IPS-15b (cell line): ENCODE results near the gene HOXD1.

Source experiments
- H3K27me3 ChIP-seq: one replicate; pipeline ENCODE4 v1.6.1; 2013; ENCODE audit warnings: low read length; ENCODE audit not compliant: control insufficient read depth, insufficient read depth
- H3K36me3 ChIP-seq: one replicate; pipeline ENCODE4 v1.6.1; 2013; ENCODE audit warnings: low read length; ENCODE audit not compliant: control insufficient read depth, insufficient read depth
- H3K4me1 ChIP-seq: one replicate; pipeline ENCODE4 v1.6.1; 2013; ENCODE audit warnings: mild to moderate bottlenecking, low read length; ENCODE audit not compliant: control insufficient read depth, insufficient read depth
- H3K4me3 ChIP-seq: one replicate; pipeline ENCODE4 v1.5.1; 2013; ENCODE audit warnings: low read depth, low read length
- H3K9ac ChIP-seq: one replicate; pipeline ENCODE4 v1.6.1; 2013; ENCODE audit warnings: low read depth, mild to moderate bottlenecking, low read length
- H3K9me3 ChIP-seq: one replicate; pipeline ENCODE4 v1.6.1; 2013; ENCODE audit warnings: mild to moderate bottlenecking, low read length; ENCODE audit not compliant: control insufficient read depth, insufficient read depth

HOXD1 gene

DNA sequence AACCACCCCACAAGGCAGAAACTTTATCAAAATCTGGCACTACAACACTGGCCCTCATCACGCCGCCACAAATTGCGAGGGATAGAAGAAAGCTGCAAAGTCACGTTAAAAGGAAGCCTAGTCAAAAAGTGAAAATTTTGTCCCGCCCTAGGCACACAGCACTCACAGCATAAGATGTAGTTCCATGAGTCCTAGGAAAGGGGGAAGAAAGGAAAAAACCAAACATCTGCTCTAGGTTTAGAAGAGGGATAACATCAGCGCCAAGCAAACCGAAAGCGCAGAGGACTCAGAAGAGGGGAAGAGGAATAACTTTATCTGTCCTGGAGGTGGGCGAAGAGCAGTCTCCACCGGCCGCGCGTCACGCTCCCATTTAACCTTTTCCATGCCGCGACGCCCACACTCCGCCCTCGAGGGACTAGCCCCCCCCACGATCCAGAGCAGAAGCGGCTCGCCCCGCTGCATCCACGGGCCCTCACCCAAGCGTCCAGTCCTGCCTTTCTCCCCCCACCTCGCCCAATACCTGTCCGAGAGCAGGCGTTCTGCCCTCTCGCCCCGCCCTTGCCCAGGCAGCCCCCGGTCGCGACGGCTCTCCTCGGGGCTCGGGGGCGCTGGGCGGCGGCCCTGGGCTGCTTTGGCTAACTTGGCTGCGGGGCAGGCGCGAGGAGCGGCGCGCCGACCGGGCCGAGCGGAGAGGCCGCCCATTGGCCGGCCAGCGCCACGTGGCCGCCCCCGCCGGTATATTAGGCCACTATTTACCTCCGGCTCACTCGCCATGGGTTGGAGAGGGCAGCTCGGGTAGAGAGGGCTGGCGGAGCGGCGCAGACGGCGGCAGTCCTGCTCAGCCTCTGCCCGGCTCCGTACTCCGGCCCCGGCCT, at the start of gene HOXD1:
Gene HOXD1, plus strand, starts transcription at position 770 of the 875 bp plus-strand sequence. CDS start 134 bp downstream, outside the sequence.
- H3K27me3 ChIP-seq: peaks cover 97% of the 10 kb centered on the region
- peak within 1 kb of the TSS; percentile 43 for H3K4me3 ChIP-seq
- H3K9me3 ChIP-seq: peaks cover 3% of the 10 kb centered on the region

DNA sequence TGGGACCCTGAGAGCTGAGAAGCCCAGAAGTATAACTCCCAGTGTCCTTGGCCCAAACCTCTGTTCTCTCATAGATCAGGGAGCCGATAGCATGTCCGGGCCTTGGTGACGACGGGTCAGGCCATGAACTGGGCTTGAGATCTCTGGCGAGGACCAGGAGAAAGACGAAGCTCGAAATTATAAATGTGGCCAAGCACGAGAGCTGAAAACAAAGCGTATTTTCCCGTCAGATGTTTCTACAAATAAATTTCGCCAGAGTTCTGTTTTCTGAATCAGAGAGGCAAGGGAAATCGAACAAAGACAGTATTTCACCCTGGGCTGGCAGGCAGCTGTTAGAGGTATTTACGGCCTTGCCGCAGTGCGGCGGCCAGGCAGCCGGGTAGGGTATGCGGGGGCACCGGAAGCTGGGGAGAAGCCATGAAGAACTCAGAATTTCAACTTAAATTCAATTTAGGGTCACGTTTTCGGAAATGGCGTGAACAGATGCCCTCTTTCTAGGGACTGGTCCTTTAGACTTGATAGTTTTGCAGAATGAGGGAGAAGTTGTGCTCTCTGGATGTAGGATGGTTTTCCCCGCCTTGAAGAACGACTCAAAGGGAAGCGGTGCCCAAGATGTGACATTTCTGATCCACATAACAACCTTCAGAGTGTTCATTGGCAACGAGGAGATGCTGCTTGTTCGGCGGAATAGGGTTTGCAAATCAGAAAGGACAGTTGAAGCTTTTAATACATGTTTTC, 49.4 kb upstream of the HOXD1 start:
- Histone ChIP-seq H3K9me3 (no peaks in the 10 kb centered on the region), H3K27me3 (peaks cover 99% of the 10 kb centered on the region), H3K9ac (no peak overlapping the region), H3K4me1 (peaks cover 5% of the 10 kb centered on the region), H3K36me3 (no peaks in the 10 kb centered on the region), H3K4me3 (no peak overlapping the region)

More for the DNA sequence above, at the start of gene HOXD1:
- Histone ChIP-seq H3K36me3 (no peaks in the 10 kb centered on the region), H3K9ac (no peak within 1 kb of the TSS), H3K4me1 (peaks cover 10% of the 10 kb centered on the region)

- H3K9me3 ChIP-seq: no peaks in the 10 kb centered on the region
- peak overlapping the region; percentile 54 for H3K4me3 ChIP-seq
- H3K27me3 ChIP-seq: peaks cover 99% of the 10 kb centered on the region
- peaks cover 5% of the 10 kb centered on the region for H3K4me1 ChIP-seq
- no peak overlapping the region for H3K9ac ChIP-seq
- no peaks in the 10 kb centered on the region for H3K36me3 ChIP-seq
These were observed 48.6 kb upstream of the HOXD1 start for GRCh38 chr2:176139661-176140512.

DNA sequence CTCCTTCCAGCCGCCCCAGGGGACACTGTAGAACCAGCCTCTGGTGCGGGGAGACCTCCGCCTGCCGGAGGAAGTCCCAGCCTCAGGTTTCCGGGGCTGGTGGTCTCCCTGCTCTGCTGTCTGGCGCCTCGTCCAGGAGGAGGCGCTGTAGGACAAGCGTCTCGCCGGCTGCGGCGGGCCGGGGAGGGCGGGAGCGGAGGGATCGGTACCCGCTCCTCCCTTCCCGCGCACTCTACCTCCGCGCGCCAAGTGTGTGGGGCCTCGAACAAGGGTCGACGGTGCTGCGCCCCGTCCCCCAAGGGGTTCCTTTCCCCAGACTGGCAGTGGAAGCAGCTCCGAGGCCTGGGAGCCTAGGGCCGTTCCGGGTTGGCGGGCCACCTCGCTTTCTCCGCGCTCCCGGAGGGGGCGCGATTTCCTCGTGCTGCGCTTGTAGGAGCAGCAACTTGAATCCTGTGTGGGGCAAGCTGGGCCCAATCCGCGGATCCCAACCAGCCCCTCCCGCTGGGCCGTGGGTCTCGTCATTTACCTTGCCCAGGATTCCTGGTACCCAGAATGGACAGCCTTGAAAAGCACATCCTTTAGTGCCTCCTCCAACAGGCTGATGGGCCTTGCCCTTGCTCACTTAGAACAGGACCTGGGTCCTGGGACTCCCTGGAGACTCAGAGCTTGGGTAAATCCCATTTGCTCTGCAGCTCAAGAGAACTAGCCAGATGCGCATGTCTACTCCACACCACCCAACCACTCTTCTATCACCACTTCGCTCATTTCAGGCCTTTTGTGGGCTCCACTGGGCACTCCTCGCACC, 47.8 kb upstream of the HOXD1 start:
- peak overlapping the region; percentile 54 for H3K4me3 ChIP-seq
- no peaks in the 10 kb centered on the region for H3K36me3 ChIP-seq
- H3K4me1 ChIP-seq: peaks cover 5% of the 10 kb centered on the region
- no peak overlapping the region for H3K9ac ChIP-seq
- H3K9me3 ChIP-seq: no peaks in the 10 kb centered on the region
- H3K27me3 ChIP-seq: peaks cover 99% of the 10 kb centered on the region

DNA sequence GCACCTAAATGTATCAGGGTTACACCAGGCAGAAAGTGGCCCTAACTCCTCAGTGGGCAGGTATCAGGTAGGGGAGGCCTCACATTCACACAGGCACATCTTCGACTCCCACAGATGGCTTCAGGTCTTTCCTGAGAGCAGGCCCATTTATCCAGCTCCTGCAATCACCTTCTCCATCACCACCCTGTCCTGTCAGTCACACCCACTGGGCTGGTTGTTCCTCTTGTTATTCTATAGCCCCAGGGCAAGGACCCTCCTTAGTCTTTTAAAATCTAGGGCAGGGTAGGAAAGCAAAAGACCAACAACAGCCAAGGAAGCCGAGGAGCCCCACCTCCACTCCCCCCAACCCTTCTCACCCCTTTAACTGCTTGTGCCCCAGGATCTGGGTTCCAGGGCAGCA, 46.2 kb upstream of the HOXD1 start:
- Histone ChIP-seq H3K4me1 (peaks cover 2% of the 10 kb centered on the region), H3K9me3 (no peaks in the 10 kb centered on the region), H3K27me3 (peaks cover 99% of the 10 kb centered on the region), H3K9ac (no peak overlapping the region), H3K4me3 (no peak overlapping the region), H3K36me3 (no peaks in the 10 kb centered on the region)

- Histone ChIP-seq H3K27me3 (peaks cover 98% of the 10 kb centered on the region), H3K4me3 (no peak overlapping the region), H3K36me3 (no peaks in the 10 kb centered on the region), H3K4me1 (peaks cover 2% of the 10 kb centered on the region), H3K9ac (no peak overlapping the region), H3K9me3 (no peaks in the 10 kb centered on the region)
These were observed 43.1 kb upstream of the HOXD1 start for GRCh38 chr2:176145085-176145969.

GRCh38 chr2:176146101-176146500, 42.4 kb upstream of the HOXD1 start:
- Histone ChIP-seq H3K9ac (no peak overlapping the region), H3K4me3 (no peak overlapping the region), H3K9me3 (no peaks in the 10 kb centered on the region), H3K36me3 (no peaks in the 10 kb centered on the region), H3K27me3 (peaks cover 100% of the 10 kb centered on the region), H3K4me1 (peaks cover under 1% of the 10 kb centered on the region)

DNA sequence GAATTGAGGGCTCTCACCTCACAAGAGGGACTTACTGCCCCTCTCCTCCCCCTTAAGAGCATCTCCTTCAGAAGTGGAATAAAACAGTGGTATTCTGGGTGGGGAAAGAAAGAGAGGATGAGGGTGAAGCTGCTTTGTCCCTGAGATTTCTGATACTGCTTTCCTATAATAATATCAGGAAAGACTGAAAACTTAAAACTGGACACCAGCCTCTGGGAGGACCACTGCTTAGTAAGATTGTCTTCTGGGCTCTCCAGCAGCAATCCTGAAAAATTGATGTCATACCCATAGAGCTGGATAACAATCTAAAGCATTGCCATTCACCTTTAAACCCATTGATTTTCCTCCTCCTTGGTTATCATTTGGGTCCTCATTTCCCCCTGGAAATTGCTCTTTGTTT, 41.8 kb upstream of the HOXD1 start:
- no peaks in the 10 kb centered on the region for H3K4me1 ChIP-seq
- no peak overlapping the region for H3K9ac ChIP-seq
- H3K27me3 ChIP-seq: peaks cover 100% of the 10 kb centered on the region
- no peak overlapping the region for H3K4me3 ChIP-seq
- H3K36me3 ChIP-seq: no peaks in the 10 kb centered on the region
- no peaks in the 10 kb centered on the region for H3K9me3 ChIP-seq

GRCh38 chr2:176147210-176147799, 41.2 kb upstream of the HOXD1 start:
- H3K9ac ChIP-seq: no peak overlapping the region
- H3K4me3 ChIP-seq: peak overlapping the region; percentile 13
- H3K27me3 ChIP-seq: peaks cover 100% of the 10 kb centered on the region
- no peaks in the 10 kb centered on the region for H3K9me3 ChIP-seq
- no peaks in the 10 kb centered on the region for H3K4me1 ChIP-seq
- no peaks in the 10 kb centered on the region for H3K36me3 ChIP-seq
